Measurements from ENCODE around the gene BUB3. TPM values are rescaled to one million over a fixed set of nuclear protein-coding genes. Genes with fewer than 3 reads are reported as not detected.

Gene BUB3, protein sequence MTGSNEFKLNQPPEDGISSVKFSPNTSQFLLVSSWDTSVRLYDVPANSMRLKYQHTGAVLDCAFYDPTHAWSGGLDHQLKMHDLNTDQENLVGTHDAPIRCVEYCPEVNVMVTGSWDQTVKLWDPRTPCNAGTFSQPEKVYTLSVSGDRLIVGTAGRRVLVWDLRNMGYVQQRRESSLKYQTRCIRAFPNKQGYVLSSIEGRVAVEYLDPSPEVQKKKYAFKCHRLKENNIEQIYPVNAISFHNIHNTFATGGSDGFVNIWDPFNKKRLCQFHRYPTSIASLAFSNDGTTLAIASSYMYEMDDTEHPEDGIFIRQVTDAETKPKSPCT
- 100 to 1,000 TPM in 2 of 4 donors, 10 to 100 TPM in 2; 78.0 to 129 (median 95.9) TPM for total RNA-seq

DNA sequence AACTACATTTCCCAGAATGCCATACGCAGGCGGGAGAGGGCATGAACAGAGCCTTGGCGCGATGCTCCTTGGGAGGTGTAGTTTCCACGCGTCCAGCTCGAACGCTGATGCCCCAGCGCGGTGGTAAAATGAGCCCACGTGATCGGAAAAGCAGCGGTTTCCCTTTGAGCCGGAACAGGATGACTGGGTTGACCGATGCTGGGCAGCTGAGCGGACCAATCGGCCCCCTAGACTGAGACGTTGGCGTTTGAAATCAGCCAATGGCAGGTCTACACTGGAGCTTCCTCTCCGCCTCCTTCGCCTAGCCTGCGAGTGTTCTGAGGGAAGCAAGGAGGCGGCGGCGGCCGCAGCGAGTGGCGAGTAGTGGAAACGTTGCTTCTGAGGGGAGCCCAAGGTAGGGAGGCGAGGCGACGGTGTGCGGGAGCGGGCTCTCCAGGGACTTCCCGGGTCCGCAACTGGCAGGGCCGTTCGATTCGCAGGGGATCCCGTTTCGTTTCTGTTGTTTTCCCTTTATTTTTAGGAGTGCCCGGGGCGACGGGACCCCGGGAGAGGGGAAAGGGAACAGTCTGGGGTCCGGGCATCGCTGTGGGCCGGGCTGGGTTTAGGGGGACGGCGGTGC, at the start of gene BUB3:
TSS of gene BUB3 (plus strand) at position 311 of the 619 bp plus-strand sequence. CDS start 516 bp downstream, outside the sequence.
- TF ChIP-seq, protein P1, sequence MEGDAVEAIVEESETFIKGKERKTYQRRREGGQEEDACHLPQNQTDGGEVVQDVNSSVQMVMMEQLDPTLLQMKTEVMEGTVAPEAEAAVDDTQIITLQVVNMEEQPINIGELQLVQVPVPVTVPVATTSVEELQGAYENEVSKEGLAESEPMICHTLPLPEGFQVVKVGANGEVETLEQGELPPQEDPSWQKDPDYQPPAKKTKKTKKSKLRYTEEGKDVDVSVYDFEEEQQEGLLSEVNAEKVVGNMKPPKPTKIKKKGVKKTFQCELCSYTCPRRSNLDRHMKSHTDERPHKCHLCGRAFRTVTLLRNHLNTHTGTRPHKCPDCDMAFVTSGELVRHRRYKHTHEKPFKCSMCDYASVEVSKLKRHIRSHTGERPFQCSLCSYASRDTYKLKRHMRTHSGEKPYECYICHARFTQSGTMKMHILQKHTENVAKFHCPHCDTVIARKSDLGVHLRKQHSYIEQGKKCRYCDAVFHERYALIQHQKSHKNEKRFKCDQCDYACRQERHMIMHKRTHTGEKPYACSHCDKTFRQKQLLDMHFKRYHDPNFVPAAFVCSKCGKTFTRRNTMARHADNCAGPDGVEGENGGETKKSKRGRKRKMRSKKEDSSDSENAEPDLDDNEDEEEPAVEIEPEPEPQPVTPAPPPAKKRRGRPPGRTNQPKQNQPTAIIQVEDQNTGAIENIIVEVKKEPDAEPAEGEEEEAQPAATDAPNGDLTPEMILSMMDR (IDR thresholded peaks at IDR 0.05; ENCODE audit: low read depth): no peak

DNA sequence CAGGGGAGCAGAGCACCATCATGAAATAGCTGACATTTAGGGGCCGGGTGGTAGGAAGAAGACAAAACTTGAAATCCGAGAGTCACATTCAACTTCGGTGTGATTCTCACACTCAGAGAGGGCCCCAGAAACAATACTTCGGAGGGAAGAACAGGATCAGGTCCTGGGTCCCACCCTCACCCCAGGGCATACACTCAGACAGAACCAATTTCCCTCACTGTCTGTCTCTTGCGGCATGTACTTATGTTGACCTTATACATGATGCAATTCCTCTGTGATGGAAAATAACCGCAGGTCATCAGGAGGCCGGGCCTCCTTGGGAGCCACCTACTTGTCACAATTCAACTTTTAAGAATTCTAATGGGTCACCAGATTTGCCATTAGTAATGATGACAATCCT, 44.7 kb upstream of the BUB3 start:
- TF ChIP-seq, protein P1 (IDR thresholded peaks at IDR 0.05; ENCODE audit: low read depth): no peak

DNA sequence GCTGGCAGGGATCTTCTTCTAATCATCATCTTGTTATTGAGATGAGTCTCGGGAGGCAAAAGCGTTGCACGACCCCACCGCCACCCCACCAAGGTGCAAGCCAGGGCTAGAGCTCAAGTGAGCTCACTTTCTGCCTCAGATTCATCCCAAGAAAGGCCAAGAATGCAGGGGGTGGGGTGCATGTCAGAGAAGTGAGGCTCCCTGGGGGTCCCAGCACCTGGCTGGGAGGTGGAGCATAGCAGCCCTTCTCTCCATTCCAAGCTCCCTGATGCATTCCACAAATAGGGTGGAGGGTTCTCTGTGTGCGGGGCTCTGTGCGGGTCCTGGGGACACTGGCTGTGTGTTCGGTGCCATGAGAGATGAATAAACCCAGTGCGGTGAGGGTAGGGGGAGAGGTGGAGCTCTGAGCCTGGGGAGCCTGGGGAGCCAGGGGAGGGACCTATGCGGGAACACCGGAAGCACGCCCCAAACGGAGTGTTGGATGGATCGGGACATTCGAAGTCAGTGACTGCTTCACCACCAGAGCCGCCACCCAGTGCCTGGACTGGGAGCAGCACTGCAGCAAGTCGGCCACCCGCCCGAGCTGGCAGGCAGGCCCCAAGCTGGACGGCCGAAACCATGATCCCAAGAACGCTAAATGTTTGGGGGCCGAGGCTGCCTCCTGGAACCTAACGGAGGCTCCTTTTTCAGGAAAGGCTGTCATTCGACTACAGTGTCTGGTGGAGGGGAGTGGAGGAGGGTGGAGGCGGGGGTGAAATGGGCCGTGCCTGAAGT, 36.4 kb upstream of the BUB3 start:
- TF ChIP-seq, protein P1 (IDR thresholded peaks at IDR 0.05; ENCODE audit: low read depth): no peak

DNA sequence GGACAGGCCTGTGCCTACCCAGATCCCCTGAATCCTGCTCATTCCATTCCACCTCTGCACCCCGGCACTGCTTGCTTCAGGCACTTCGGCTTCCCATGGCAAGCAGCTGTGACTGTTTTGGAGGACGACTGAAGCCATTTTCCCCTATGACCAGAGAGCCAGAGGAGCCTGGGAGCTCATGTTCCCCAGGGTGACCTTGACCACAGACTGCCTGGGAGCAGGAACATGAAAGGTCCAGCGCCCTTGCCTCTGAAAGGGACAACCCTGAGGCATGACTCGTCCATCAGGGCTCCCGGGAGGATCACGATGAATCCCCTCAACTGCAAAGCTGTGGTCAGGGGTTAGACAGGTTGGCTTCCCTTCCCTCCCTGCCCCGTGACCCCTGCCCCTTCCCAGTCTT, 35.1 kb upstream of the BUB3 start:
- TF ChIP-seq, protein P1 (IDR thresholded peaks at IDR 0.05; ENCODE audit: low read depth): no peak

DNA sequence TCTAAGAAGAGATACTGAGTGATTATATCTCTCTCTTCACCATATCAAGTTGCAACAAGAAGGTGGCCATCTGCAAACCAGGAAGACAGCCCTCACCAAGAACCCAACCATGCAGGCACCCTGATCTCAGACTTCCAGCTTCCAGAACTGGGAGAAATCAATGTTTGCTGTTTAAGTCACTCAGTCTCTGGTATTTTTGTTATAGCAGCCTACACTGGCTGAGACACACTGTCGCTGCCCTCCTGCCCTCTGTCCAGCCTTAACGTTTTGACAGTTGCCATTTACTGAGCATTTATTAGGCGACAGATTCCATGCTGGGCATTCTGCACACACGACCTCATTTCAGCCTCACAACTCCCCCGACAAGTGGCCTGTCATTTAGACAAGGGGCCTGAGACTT, 28.0 kb upstream of the BUB3 start:
- TF ChIP-seq, protein P1 (IDR thresholded peaks at IDR 0.05; ENCODE audit: low read depth): no peak

DNA sequence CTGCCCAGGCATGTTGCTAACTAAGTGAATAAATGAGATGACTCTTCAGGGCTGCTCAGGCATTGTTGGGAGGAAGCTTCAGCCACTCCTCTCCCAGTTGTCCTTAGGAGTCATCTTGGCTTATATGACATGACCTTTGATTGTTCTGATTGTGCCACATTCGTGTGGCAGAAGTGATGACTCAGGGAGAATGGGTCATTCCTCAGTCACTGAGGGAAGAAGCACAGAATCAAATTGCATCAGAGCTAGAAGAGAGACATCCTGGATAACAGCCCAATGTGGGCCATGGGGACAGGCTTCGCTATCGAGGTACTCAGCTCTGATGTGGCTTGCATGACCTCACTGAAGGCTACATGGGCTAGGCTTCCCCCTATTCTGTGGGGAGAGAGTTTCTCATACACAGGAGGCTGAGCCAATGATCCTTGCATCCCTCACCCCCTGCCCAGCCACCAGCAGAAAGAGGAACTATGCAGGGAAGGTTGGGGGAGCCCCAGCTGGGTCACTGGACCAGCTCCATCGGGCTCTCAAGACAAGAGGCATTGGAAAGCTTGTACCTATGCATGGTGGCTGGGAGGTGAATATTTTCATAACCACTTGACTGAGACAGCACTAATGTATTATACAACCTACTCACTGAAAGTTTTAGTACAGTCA, 24.5 kb upstream of the BUB3 start:
- TF ChIP-seq, protein P1 (IDR thresholded peaks at IDR 0.05; ENCODE audit: low read depth): no peak

Measured in subcutaneous adipose tissue (tissue), 4 donors.